ENCODE results near the gene SMYD4.
"Not testable (repeated sequence)": the region's sequence is repeated elsewhere in the genome, so short reads cannot be mapped to it uniquely, and the experiment has no call there.

Gene SMYD4

DNA sequence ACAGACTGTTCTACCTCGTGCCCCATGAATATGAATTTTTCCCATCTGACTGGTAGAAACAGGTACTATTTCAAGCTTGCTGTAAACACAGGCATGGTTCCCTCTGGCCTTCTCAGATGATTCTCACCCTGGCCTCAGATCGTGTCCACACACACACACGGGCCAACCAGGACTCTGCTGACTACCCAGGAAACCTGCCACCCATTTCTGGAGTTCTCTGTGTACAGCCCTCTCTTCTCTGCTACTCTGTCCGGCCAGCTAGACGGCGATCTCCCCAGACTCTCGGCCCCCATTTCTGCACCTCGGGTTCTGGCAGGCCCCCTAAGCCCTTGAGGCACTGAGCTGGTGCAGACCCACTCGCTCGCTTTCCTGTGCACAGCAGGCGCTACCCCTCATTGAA, 31.3 kb upstream of the SMYD4 start:
- H3K27ac ChIP-seq (ENCODE audit: low read depth, low read length), result no peak overlapping the region

DNA sequence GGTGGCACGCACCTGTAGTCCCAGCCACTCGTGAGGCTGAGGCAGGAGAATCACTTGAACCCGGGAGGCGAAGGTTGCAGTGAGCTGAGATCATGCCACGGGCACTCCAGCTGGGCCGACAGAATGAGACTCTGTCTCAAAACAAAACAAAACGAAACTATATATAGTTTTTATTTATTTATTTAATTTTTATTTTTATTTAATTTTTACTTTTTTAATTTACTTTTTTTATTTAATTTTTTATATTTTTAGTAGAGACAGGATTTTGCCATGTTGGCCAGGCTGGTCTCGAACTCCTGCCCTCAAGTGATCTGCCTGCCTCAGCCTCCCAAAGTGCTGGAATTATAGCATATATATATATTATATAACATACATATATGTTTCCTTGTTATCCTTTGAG, 26.8 kb upstream of the SMYD4 start:
- H3K36me3 ChIP-seq (ENCODE audit: control insufficient read depth, insufficient read depth, low read length), result peaks cover 12% of the 10 kb centered on the region
- H3K27me3 ChIP-seq (ENCODE audit: control insufficient read depth, insufficient read depth, low read length); H3K27ac ChIP-seq (ENCODE audit: low read depth, low read length): not testable (repeated sequence)

More for the DNA sequence above, 31.3 kb upstream of the SMYD4 start:
- no peaks in the 10 kb centered on the region for H3K27me3 ChIP-seq (ENCODE audit: control insufficient read depth, insufficient read depth, low read length)
- no peaks in the 10 kb centered on the region for H3K4me1 ChIP-seq (ENCODE audit: control insufficient read depth, insufficient read depth, low read length)
- H3K36me3 ChIP-seq (ENCODE audit: control insufficient read depth, insufficient read depth, low read length), result no peaks in the 10 kb centered on the region
- H3K9ac ChIP-seq (ENCODE audit: low read length), result no peak overlapping the region
- no peak overlapping the region for H3K4me3 ChIP-seq (ENCODE audit: low read length)

DNA sequence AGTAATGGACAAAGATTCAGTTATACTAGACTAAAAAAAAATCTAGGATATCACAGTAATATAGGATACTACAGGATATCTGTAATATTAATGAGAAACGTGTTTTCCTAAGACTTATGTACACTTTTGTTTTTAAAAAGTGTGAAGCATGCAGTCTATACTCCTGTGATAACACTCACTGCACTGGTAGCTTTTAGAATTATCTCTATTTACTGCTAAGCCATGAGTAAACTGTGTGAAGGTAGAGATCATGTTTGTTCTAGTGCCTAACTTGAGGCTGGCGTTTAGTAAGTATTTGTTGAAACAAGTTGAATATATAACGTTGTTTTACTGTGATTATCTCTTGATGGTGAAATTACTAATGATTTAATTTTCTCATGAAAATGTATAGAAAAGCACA, 24.0 kb upstream of the SMYD4 start:
- Histone ChIP-seq H3K27me3 (ENCODE audit: control insufficient read depth, insufficient read depth, low read length) (no peaks in the 10 kb centered on the region), H3K4me1 (ENCODE audit: control insufficient read depth, insufficient read depth, low read length) (no peaks in the 10 kb centered on the region), H3K9ac (ENCODE audit: low read length) (no peak overlapping the region), H3K27ac (ENCODE audit: low read depth, low read length) (no peak overlapping the region), H3K36me3 (ENCODE audit: control insufficient read depth, insufficient read depth, low read length) (peaks cover 12% of the 10 kb centered on the region), H3K4me3 (ENCODE audit: low read length) (no peak overlapping the region)

More for the DNA sequence above, 26.8 kb upstream of the SMYD4 start:
- H3K4me3 ChIP-seq (ENCODE audit: low read length); H3K4me1 ChIP-seq (ENCODE audit: control insufficient read depth, insufficient read depth, low read length); H3K9ac ChIP-seq (ENCODE audit: low read length): not testable (repeated sequence)

DNA sequence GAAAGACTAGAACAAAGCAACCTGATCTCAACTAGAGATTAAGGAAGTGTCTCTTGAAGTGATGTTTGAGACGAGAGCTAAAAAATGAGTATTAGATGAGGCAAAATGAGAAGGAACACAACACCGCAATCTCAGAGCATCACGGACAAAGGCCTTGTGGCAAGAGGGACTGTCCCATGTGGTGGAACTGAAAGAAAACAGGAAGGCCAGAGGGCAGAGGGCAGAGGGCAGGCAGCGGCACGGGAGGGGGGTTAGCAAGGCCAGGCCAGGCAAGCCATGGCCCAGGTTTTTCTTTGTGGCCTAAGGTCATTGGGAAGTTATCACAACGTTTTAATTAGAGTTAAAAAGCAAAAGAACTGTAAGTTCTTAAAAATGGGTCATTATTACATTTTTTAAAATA, 22.6 kb upstream of the SMYD4 start:
- Histone ChIP-seq H3K27me3 (ENCODE audit: control insufficient read depth, insufficient read depth, low read length) (no peaks in the 10 kb centered on the region), H3K9ac (ENCODE audit: low read length) (no peak overlapping the region), H3K4me1 (ENCODE audit: control insufficient read depth, insufficient read depth, low read length) (no peaks in the 10 kb centered on the region), H3K4me3 (ENCODE audit: low read length) (no peak overlapping the region), H3K27ac (ENCODE audit: low read depth, low read length) (no peak overlapping the region), H3K36me3 (ENCODE audit: control insufficient read depth, insufficient read depth, low read length) (peaks cover 12% of the 10 kb centered on the region)

DNA sequence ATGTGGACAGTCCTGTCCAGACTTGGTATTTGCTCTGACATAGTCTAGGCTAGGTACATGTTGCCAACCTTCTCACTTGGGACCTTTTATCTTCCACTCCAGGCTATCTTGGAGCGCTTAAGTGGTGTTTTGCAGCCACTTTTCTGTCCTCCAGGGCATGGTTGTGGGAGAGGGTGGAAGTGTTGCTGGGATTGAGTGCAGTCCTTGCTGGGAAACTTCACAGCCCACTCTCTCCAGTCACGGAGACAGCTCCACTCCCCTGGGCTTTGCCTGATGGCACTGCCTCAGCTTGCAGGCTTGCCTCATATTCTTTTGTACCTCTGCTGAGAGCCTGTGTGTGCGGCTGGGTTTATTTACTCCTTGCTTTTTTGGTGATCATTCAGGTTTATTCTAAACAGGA, 17.5 kb upstream of the SMYD4 start:
- Histone ChIP-seq H3K36me3 (ENCODE audit: control insufficient read depth, insufficient read depth, low read length) (peaks cover 10% of the 10 kb centered on the region), H3K4me1 (ENCODE audit: control insufficient read depth, insufficient read depth, low read length) (no peaks in the 10 kb centered on the region), H3K9ac (ENCODE audit: low read length) (no peak overlapping the region), H3K27ac (ENCODE audit: low read depth, low read length) (no peak overlapping the region), H3K27me3 (ENCODE audit: control insufficient read depth, insufficient read depth, low read length) (no peaks in the 10 kb centered on the region), H3K4me3 (ENCODE audit: low read length) (no peak overlapping the region)

DNA sequence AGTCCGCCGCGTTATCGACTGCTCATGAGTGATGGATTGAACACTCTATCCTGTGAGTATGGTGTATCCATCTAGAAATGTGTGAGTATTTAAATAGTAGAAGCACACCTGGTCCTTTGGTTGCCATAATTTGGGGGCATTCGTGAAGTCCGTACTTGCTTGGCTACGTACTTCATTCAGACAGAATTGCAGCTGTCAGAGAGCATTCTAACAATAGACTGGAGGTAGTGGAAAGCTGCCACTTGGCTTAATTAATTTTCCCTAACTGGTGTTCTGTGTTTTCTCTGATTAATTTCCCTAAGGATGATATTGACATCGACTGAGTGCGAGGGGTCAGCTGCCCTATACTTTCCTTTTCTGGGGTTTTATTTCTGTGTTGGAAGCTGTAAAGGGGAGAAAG, 14.2 kb upstream of the SMYD4 start:
- Histone ChIP-seq H3K9ac (ENCODE audit: low read length) (no peak overlapping the region), H3K4me1 (ENCODE audit: control insufficient read depth, insufficient read depth, low read length) (no peaks in the 10 kb centered on the region), H3K27ac (ENCODE audit: low read depth, low read length) (no peak overlapping the region), H3K27me3 (ENCODE audit: control insufficient read depth, insufficient read depth, low read length) (no peaks in the 10 kb centered on the region), H3K36me3 (ENCODE audit: control insufficient read depth, insufficient read depth, low read length) (peaks cover 10% of the 10 kb centered on the region), H3K4me3 (ENCODE audit: low read length) (no peak overlapping the region)

DNA sequence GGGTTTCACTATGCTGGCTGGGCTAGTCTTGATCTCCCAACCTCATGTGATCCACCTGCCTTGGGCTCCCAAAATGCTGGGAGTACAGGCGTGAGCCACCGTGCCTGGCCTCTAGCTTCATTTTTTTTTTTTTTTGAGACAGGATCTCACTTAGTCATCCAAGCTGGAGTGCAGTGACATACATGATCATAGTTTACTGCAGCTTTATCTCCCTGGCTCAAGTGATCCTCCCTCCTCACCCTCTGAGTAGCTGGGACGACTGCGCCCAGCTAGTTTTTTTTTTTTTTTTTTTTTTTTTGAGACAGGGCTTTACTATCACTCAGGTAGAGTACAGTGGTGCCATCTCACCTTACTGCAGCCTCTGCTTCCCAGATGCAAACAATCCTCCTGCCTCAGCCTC, 9.8 kb upstream of the SMYD4 start:
- Histone ChIP-seq H3K4me1 (ENCODE audit: control insufficient read depth, insufficient read depth, low read length) (no peaks in the 10 kb centered on the region), H3K36me3 (ENCODE audit: control insufficient read depth, insufficient read depth, low read length) (peaks cover 12% of the 10 kb centered on the region), H3K4me3 (ENCODE audit: low read length) (no peak overlapping the region), H3K27ac (ENCODE audit: low read depth, low read length) (no peak overlapping the region), H3K9ac (ENCODE audit: low read length) (no peak overlapping the region), H3K27me3 (ENCODE audit: control insufficient read depth, insufficient read depth, low read length) (no peaks in the 10 kb centered on the region)

DNA sequence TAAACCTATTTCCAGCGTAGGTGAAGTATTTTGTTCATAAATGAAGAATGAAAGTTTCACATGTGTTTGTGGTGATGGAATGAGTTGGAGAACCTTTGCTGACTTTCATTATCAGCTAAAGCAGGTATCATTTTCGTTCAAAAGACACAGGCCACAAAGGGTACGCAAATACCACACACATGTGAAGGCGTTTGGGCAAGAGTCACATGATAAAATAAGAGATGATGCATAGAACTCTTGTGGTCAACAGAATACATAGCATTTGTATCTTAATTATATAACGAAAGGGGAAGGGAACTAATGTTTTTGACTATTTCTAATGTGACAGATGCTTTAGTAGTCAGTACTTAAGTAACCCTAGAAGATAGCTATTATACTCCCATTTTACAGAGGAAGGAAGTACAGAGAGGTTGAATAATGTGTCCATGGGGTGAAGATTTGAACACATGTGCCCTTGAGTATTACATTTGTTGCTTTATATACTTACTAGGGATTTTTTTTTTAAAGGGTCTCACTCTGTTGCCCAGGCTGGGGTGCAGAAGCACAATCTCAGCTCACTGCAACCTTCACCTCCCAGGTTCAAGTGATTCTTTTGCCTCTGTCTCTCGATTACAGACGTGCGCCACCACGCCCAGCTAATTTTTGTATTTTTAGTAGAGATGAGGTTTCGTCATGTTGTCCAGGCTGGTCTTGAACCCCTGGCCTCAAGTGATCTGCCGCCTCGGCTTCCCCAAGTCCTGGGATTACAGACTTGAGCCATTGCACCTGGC, 4.9 kb upstream of the SMYD4 start:
- no peak overlapping the region for H3K4me3 ChIP-seq (ENCODE audit: low read length)
- H3K9ac ChIP-seq (ENCODE audit: low read length), result no peak overlapping the region
- H3K4me1 ChIP-seq (ENCODE audit: control insufficient read depth, insufficient read depth, low read length), result no peaks in the 10 kb centered on the region
- H3K27me3 ChIP-seq (ENCODE audit: control insufficient read depth, insufficient read depth, low read length), result no peaks in the 10 kb centered on the region
- H3K27ac ChIP-seq (ENCODE audit: low read depth, low read length), result no peak overlapping the region
- peaks cover 2% of the 10 kb centered on the region for H3K36me3 ChIP-seq (ENCODE audit: control insufficient read depth, insufficient read depth, low read length)

DNA sequence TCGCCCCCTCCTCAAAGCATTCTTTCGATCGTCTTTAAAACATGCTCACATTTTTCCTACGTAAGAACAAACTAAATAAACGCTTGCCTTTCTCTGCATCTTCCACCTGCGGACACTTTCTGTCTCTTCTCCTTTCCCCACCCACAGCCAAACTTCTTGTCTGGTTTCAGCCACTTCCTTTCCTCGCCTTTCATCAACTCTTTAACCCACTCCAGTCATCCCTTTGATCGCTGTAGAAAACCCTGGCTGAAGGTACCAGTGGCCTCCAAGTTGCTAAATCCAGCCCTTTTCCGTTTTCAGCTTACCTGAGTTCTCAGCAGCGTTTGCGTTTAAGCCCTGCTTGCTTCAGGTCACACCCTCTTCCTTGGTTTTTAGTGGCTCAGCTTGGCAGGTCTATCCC, 586 bp upstream of the SMYD4 start:
- Histone ChIP-seq H3K4me3 (ENCODE audit: low read length) (peak overlapping the region; percentile 89), H3K27ac (ENCODE audit: low read depth, low read length) (peak overlapping the region; percentile 79)

DNA sequence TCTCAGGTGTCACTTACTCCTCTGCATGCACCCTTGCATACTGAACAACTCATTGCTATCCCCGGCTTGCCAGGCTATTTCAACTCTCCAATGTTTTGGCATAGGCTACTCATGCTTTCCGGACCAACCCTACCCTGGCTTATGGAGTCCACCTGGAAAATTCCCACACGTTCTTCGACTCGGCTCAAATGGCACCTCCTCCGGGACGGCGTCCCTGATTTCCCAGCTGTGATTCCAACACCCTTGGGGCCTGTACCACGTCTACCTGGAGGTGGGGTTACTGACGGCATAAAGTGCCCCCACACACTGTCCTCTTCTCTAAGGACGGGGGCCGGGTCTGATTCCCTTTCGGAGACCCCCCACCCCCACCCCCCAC, 498 bp downstream of the SMYD4 start:
- peak overlapping the region; percentile 89 for H3K4me3 ChIP-seq (ENCODE audit: low read length)
- H3K36me3 ChIP-seq (ENCODE audit: control insufficient read depth, insufficient read depth, low read length), result no peaks in the 10 kb centered on the region
- H3K27ac ChIP-seq (ENCODE audit: low read depth, low read length), result peak overlapping the region; percentile 80
- peaks cover 5% of the 10 kb centered on the region for H3K4me1 ChIP-seq (ENCODE audit: control insufficient read depth, insufficient read depth, low read length)
- no peaks in the 10 kb centered on the region for H3K27me3 ChIP-seq (ENCODE audit: control insufficient read depth, insufficient read depth, low read length)
- H3K9ac ChIP-seq (ENCODE audit: low read length), result peak overlapping the region; percentile 57

More for the DNA sequence above, 586 bp upstream of the SMYD4 start:
- peaks cover 2% of the 10 kb centered on the region for H3K36me3 ChIP-seq (ENCODE audit: control insufficient read depth, insufficient read depth, low read length)
- H3K4me1 ChIP-seq (ENCODE audit: control insufficient read depth, insufficient read depth, low read length), result peaks cover 5% of the 10 kb centered on the region
- peak overlapping the region; percentile 65 for H3K9ac ChIP-seq (ENCODE audit: low read length)
- H3K27me3 ChIP-seq (ENCODE audit: control insufficient read depth, insufficient read depth, low read length), result no peaks in the 10 kb centered on the region

DNA sequence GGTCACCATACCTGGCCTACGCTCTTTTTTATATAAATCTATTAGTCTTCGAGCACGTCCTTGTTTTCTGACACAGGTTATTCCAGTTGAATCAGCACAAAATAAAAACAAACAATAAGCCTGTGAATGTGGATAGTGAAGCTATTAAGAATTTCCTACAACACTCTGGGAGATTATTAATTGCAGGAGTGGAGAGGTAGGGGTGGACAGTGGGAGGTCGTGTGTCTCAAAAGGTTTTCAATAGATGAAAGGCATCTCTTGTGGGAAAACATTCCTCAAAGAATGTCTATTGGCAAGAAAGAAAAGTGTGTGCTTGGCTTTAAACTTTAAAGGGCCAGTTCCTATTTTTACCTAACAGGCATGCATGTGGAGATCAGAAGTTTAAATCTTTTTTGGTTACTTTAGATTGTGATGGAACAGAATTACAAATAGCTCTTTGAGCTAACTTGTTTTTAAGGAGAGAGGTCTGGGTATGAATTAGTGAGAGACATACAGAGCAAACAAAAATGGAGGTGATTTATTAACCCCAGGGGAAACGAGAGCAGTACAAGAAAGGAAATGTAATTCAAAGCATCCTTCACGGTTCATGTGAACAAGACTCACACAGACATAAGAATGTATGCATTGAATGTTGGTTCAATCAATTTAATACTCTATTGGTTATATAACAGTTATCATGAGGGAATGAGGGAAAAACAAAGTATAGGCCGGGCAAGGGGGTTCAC, 9.0 kb downstream of the SMYD4 start:
- Histone ChIP-seq H3K27me3 (ENCODE audit: control insufficient read depth, insufficient read depth, low read length) (no peaks in the 10 kb centered on the region), H3K36me3 (ENCODE audit: control insufficient read depth, insufficient read depth, low read length) (no peaks in the 10 kb centered on the region), H3K27ac (ENCODE audit: low read depth, low read length) (peak overlapping the region; percentile 21)

DNA sequence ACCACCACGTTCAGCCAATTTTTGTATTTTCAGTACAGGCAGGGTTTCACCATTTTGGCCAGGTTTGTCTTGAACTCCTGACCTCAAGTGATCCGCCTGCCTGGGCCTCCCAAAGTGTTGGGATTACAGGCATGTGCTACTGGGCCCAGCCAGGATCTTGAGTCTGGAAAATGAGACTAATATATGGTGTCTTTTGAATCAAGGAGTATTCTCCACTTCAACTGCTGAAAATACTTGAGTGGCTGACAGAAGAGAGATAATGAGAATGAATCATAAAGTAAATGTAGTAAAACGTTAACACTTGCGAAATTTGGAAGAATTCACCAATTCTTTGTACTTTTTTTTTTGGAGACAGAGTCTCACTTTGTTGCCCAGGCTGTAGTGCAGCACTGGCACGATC, 16.6 kb downstream of the SMYD4 start:
- Histone ChIP-seq H3K36me3 (ENCODE audit: control insufficient read depth, insufficient read depth, low read length) (no peaks in the 10 kb centered on the region), H3K9ac (ENCODE audit: low read length) (no peak overlapping the region), H3K27ac (ENCODE audit: low read depth, low read length) (no peak overlapping the region), H3K4me1 (ENCODE audit: control insufficient read depth, insufficient read depth, low read length) (no peaks in the 10 kb centered on the region), H3K4me3 (ENCODE audit: low read length) (no peak overlapping the region), H3K27me3 (ENCODE audit: control insufficient read depth, insufficient read depth, low read length) (no peaks in the 10 kb centered on the region)

More for the DNA sequence above, 9.0 kb downstream of the SMYD4 start:
- Histone ChIP-seq H3K4me3 (ENCODE audit: low read length) (no peak overlapping the region), H3K9ac (ENCODE audit: low read length) (no peak overlapping the region), H3K4me1 (ENCODE audit: control insufficient read depth, insufficient read depth, low read length) (peaks cover 3% of the 10 kb centered on the region)
